K562 (cell line): ENCODE measurements around the gene SYNGR3. TPM values are rescaled to one million over a fixed set of nuclear protein-coding genes. Genes with fewer than 3 reads are reported as not detected.

Experiments
- ATAC-seq: fragments of 200-7000 bp; cut with Tn5 transposase; 3 replicates; pipeline ENCODE4 v1.9.1; 2020; ENCODE audit warnings: moderate library complexity
- BruUV-seq: library from RNA; stranded (reverse); fragments of 400-500 nt; replicated peaks from 2 replicates; lab custom pipeline; 2021; lab: Mats Ljungman, UMichigan
- CTCF ChIA-PET: fragments of 300-600 bp; formaldehyde crosslinking; extraction: SDS; loops from one replicate; lab custom pipeline; 2021; ENCODE audit warnings: low intra/inter-chr PET ratio; lab: Yijun Ruan, JAX
- POLR2A ChIA-PET: fragments of 300-600, 350-650 bp; sonication (Branson Sonifier 250); formaldehyde crosslinking; extraction: SDS; loops from one replicate; lab custom pipeline; 2021; ENCODE audit warnings: antibody characterized with exemption, inconsistent platforms; lab: Yijun Ruan, JAX
- DNase-seq, 4 experiments: peaks; one replicate each; pipeline versions ENCODE4 v3.0.0 to v3.0.0-alpha.2; 2011 to 2018; ENCODE audit warnings: low spot score in 3 of 4, mixed read lengths in 3 of 4; ENCODE audit errors: extremely low read depth in 1 of 4
- FAIRE-seq: peaks from 2 replicates; lab custom pipeline; 2011; peaks lifted over from hg19 to GRCh38; lab: Jason Lieb, UNC
- H2AFZ ChIP-seq: 2 replicates; pipeline ENCODE4 v1.6.0; 2011; ENCODE audit warnings: low read depth, low read length, control low read depth, inconsistent platforms
- H3K27ac ChIP-seq: fragments of 200-600 bp; 3 replicates; pipeline ENCODE4 v1.8.0; 2011; ENCODE audit warnings: low read depth, mild to moderate bottlenecking, control low read depth, inconsistent platforms, low read length, moderate library complexity, mixed read lengths; ENCODE audit errors: extremely low read depth
- H3K27me3 ChIP-seq, 2 experiments: fragments of 300-600 bp in 1 of 2; 2 replicates in 1 of 2; 3 replicates in 1 of 2; pipeline versions ENCODE4 v1.6.0 to v1.8.0; 2011; ENCODE audit warnings: inconsistent platforms in 2 of 2, low read length in 2 of 2, mild to moderate bottlenecking in 1 of 2, mixed read lengths in 1 of 2, moderate library complexity in 1 of 2; ENCODE audit not compliant: control insufficient read depth in 2 of 2, insufficient read depth in 2 of 2
- H3K36me3 ChIP-seq: fragments of 300-600 bp; 3 replicates; pipeline ENCODE4 v1.8.0; 2011; ENCODE audit warnings: mild to moderate bottlenecking, low read length, inconsistent platforms; ENCODE audit not compliant: control insufficient read depth, insufficient read depth
- H3K4me1 ChIP-seq, 2 experiments: fragments of 200-600 bp in 1 of 2; replicated peaks in 1 of 2; 2 replicates in 1 of 2; 3 replicates in 1 of 2; pipeline versions ENCODE4 v1.5.1 to v1.8.0; 2011; ENCODE audit warnings: inconsistent platforms in 2 of 2, low read length in 2 of 2, mild to moderate bottlenecking in 1 of 2, mixed read lengths in 1 of 2, moderate library complexity in 1 of 2; ENCODE audit not compliant: control insufficient read depth in 2 of 2, insufficient read depth in 2 of 2
- H3K4me2 ChIP-seq: 2 replicates; pipeline ENCODE4 v1.6.1; 2011; ENCODE audit warnings: low read length, control low read depth, inconsistent platforms, mixed read lengths; ENCODE audit not compliant: insufficient read depth
- H3K4me3 ChIP-seq: fragments of 200-600 bp; sonication (generic), shearing (Covaris generic); 2 replicates; pipeline ENCODE4 v1.5.1; 2016; ENCODE audit warnings: control low read depth, inconsistent platforms
- H3K79me2 ChIP-seq: fragments of 200-600 bp; 3 replicates; pipeline ENCODE4 v1.8.0; 2011; ENCODE audit warnings: low read length, inconsistent platforms; ENCODE audit not compliant: control insufficient read depth, insufficient read depth
- H3K9ac ChIP-seq, 2 experiments: 2 replicates each; pipeline versions ENCODE4 v1.6.0 to v1.6.1; 2011; ENCODE audit warnings: low read depth in 2 of 2, low read length in 2 of 2, control low read depth in 1 of 2, inconsistent platforms in 1 of 2, mild to moderate bottlenecking in 1 of 2, mixed read lengths in 1 of 2; ENCODE audit not compliant: insufficient read depth in 1 of 2
- H3K9me1 ChIP-seq: one replicate; pipeline ENCODE4 v1.6.0; 2011; ENCODE audit warnings: inconsistent platforms, mild to moderate bottlenecking, low read length, moderate library complexity; ENCODE audit not compliant: control insufficient read depth, insufficient read depth
- H3K9me3 ChIP-seq: replicated peaks from 2 replicates; pipeline ENCODE4 v1.5.1; 2011; ENCODE audit warnings: low read depth, low read length, inconsistent platforms; ENCODE audit not compliant: control insufficient read depth, insufficient read depth
- H4K20me1 ChIP-seq: replicated peaks from 2 replicates; pipeline ENCODE4 v1.6.1; 2011; ENCODE audit warnings: low read length, inconsistent platforms, mixed read lengths; ENCODE audit not compliant: control insufficient read depth, insufficient read depth
- ARID4B ChIP-seq: sonication (generic); formaldehyde crosslinking; IDR thresholded peaks from 2 replicates; pipeline ENCODE4 v1.8.0; 2022; ENCODE audit warnings: mild to moderate bottlenecking, missing genetic modification reagents
- E2F5 ChIP-seq: sonication (generic); formaldehyde crosslinking; IDR thresholded peaks from 2 replicates; pipeline ENCODE4 v1.8.0; 2022; ENCODE audit warnings: mild to moderate bottlenecking, missing genetic modification reagents
- KDM5B ChIP-seq: fragments of 200-600 bp; sonication (generic); IDR thresholded peaks from 2 replicates; pipeline ENCODE4 v1.6.1; 2012; ENCODE audit warnings: low read depth, mild to moderate bottlenecking, moderate library complexity, low read length, control low read depth, inconsistent platforms; ENCODE audit not compliant: insufficient replicate concordance
- LARP7 ChIP-seq: fragments of 450-650 bp; IDR thresholded peaks from 2 replicates; pipeline ENCODE4 v1.6.1; 2016
- POLR2AphosphoS5 ChIP-seq: IDR thresholded peaks from 2 replicates; pipeline ENCODE4 v1.6.1; 2011; ENCODE audit warnings: mild to moderate bottlenecking, low read depth, low read length, moderate library complexity; ENCODE audit not compliant: control insufficient read depth, insufficient read depth
- RERE ChIP-seq: sonication (generic); formaldehyde crosslinking; IDR thresholded peaks from 2 replicates; pipeline ENCODE4 v1.8.0; 2023; ENCODE audit warnings: missing genetic modification reagents, mild to moderate bottlenecking, borderline replicate concordance
- SP1 ChIP-seq: sonication (generic); formaldehyde crosslinking; IDR thresholded peaks from 2 replicates; pipeline ENCODE4 v1.8.1; 2022; ENCODE audit warnings: mild to moderate bottlenecking, missing genetic modification reagents
- ZBTB1 ChIP-seq: sonication (generic); formaldehyde crosslinking; IDR thresholded peaks from 2 replicates; pipeline ENCODE4 v1.8.1; 2023; ENCODE audit warnings: missing genetic modification reagents, low read depth, mild to moderate bottlenecking, borderline replicate concordance
- ZNF143 ChIP-seq: sonication (generic); formaldehyde crosslinking; IDR thresholded peaks from 2 replicates; pipeline ENCODE4 v1.9.0; 2022; ENCODE audit warnings: mild to moderate bottlenecking, missing genetic modification reagents
- WGBS: fragments of 100-300 bp; shearing (Covaris generic); methylation state at CpG from one replicate; pipeline ENCODE4 v1.1.6; 2016; ENCODE audit warnings: low coverage, mixed read lengths; ENCODE audit not compliant: insufficient coverage; ENCODE audit errors: missing lambda C conversion rate; 5-methylcytosine and 5-hydroxymethylcytosine counted together
- in situ Hi-C: fragments of 300-500 bp; cut with MboI; formaldehyde crosslinking; loops from 4 replicates; pipeline ENCODE4 v1.15.0; 2018; ENCODE audit warnings: inconsistent platforms, mixed read lengths
- intact Hi-C: fragments of 100-400 bp; cut with micrococcal nuclease; formaldehyde crosslinking; loops from 2 replicates; pipeline ENCODE4 v1.14.2; 2022
- polyA plus RNA-seq, 8 experiments: library from polyadenylated mRNA; depleted of rRNA in 4 of 8; stranded (reverse) in 5 of 8; unstranded in 3 of 8; fragments of >200 nt; fragmentation: Nextera tagmentation in 2 of 8; fragmentation: Illumina TruSeq in 1 of 8; extraction: Ambion mirVana in 2 of 8; extraction: Trizol in 1 of 8; gene quantifications; 2 replicates each; pipeline versions ENCODE4 v1.2.1 to v1.2.3, GENCODE V29; 2011 to 2014; ENCODE audit warnings: inconsistent platforms in 1 of 8, missing spikeins in 1 of 8
- total RNA-seq, 7 experiments: library from RNA; depleted of rRNA in 6 of 7; stranded (reverse); fragments of >200 nt in 6 of 7; fragmentation: Illumina TruSeq in 2 of 7; extraction: Trizol in 2 of 7; gene quantifications; 2 replicates each; pipeline versions ENCODE4 v1.2.1 to v1.2.3, GENCODE V29; 2011 to 2021; ENCODE audit warnings: low replicate concordance in 1 of 7

SYNGR3 gene
- total and polyA plus RNA-seq, 9 of the 15 experiments (the other 6 are each of a cell fraction or from before 2014, with no cell fraction given): 3.7 to 69.2 (median 36.3) TPM

GRCh38 chr16:1965396-1966001 lies 24.3 kb upstream of the SYNGR3 start:
- Histone ChIP-seq H3K9me3 (no peaks in the 10 kb centered on the region), H3K27me3 (no peaks in the 10 kb centered on the region), H3K4me2 (peak overlapping the region; percentile 86), H3K9me1 (peaks cover 3% of the 10 kb centered on the region), H3K79me2 (peaks cover 63% of the 10 kb centered on the region), H3K4me3 (peak overlapping the region; percentile 89), H2AFZ (0 out of 2 replicates have a peak overlapping the region, but pooled peaks have one; percentile 73), H3K9ac (peak overlapping the region; percentile 94 to 100), H3K4me1 (peaks cover 8 to 48% of the 10 kb centered on the region in 2 experiments; a peak in 3 of 5 replicates), H3K27ac (peak overlapping the region; percentile 85), H3K36me3 (peaks cover 36% of the 10 kb centered on the region), H4K20me1 (peaks cover 33% of the 10 kb centered on the region)
- no TSS peak for BruUV-seq
- in situ Hi-C loops (no loop called here), intact Hi-C loops (loop anchor here (2.0 kb wide), 1 partner anchor 23 kb away; the partner anchor contains the start of gene MSRB1)
- DNase-seq (no peak), FAIRE-seq (no peak), ATAC-seq (no peak)
- WGBS: 1% methylated on average over 23 of the region's 24 CpGs
- CTCF ChIA-PET: no interaction called here
- POLR2A ChIA-PET: interaction anchor here (0.6 to 3.9 kb wide), 48 partner anchors 8 to 923 kb away, joined by 3 to 103 read pairs (median 5); partner anchors contain the start of genes FAHD1, GFER, HAGH and MEIOB
- TF ChIP-seq SP1 (CRISPR knock-in tag) (peak; percentile 43; the same call in 1 of the 2 replicates), ZBTB1 (CRISPR knock-in tag) (0 out of 2 replicates have a peak, but pooled peaks have one; percentile 14), POLR2AphosphoS5 (0 out of 2 replicates have a peak, but pooled peaks have one; percentile 21), E2F5 (CRISPR knock-in tag) (0 out of 2 replicates have a peak, but pooled peaks have one; percentile 36), LARP7 (no peak), RERE (CRISPR knock-in tag) (peak; percentile 5; the same call in 1 of the 2 replicates), ARID4B (CRISPR knock-in tag) (no peak; the same call in 1 of the 2 replicates), ZNF143 (CRISPR knock-in tag) (no peak), KDM5B (peak; percentile 25)
